Breast epithelium (tissue), 4 donors: ENCODE measurements around the gene AEBP1. TPM values are rescaled to one million over a fixed set of nuclear protein-coding genes. Genes with fewer than 3 reads are reported as not detected.

Experiments
- DNase-seq, 2 donors: peaks; one replicate each; pipeline ENCODE4 v3.0.0-alpha.2; 2019; ENCODE audit warnings: low spot score in 2 of 2
- H3K27ac ChIP-seq, 2 donors: fragments of 200-600 bp; sonication (generic) in 1 of 2; one replicate each; pipeline ENCODE4 v1.5.1; 2016 to 2019; ENCODE audit warnings: mild to moderate bottlenecking in 1 of 2
- H3K27me3 ChIP-seq, 2 donors: fragments of 200-600 bp; sonication (generic) in 1 of 2; one replicate each; pipeline versions ENCODE4 v1.5.1 to v1.6.0; 2017 to 2019; ENCODE audit warnings: control low read depth in 1 of 2, mild to moderate bottlenecking in 1 of 2
- H3K36me3 ChIP-seq: fragments of 200-600 bp; one replicate; pipeline ENCODE4 v1.5.1; 2019
- H3K4me1 ChIP-seq, 2 donors: fragments of 200-600 bp; sonication (generic); one replicate each; pipeline ENCODE4 v1.5.1; 2016 to 2019; ENCODE audit warnings: control low read depth in 1 of 2
- H3K4me3 ChIP-seq, 3 donors: fragments of 200-600 bp; sonication (generic); 1 replicate in 2 of 3; 2 replicates in 1 of 3; pipeline ENCODE4 v1.5.1; 2016 to 2019; ENCODE audit warnings: mild to moderate bottlenecking in 3 of 3, moderate library complexity in 2 of 3
- H3K9me3 ChIP-seq, 2 donors: fragments of 200-600 bp; sonication (generic) in 1 of 2; one replicate each; pipeline ENCODE4 v1.5.1; 2016 to 2019; ENCODE audit warnings: control low read depth in 1 of 2
- POLR2A ChIP-seq: fragments of 450-650 bp; IDR thresholded peaks from one replicate; pipeline ENCODE4 v1.6.1; 2016; ENCODE audit warnings: antibody characterized with exemption, mild to moderate bottlenecking, moderate library complexity
- POLR2AphosphoS5 ChIP-seq, 3 donors: sonication (generic); formaldehyde crosslinking; IDR thresholded peaks; one replicate each; pipeline ENCODE4 v1.6.1; 2017; ENCODE audit warnings: antibody characterized with exemption in 3 of 3
- intact Hi-C: fragments of 100-400 bp; cut with DNase I; formaldehyde crosslinking; loops from one replicate; pipeline ENCODE4 v1.15.1; 2023; ENCODE audit warnings: low total_unique reads
- total RNA-seq, 3 donors: library from RNA; depleted of rRNA; stranded (reverse); fragments of >200 nt; gene quantifications; one replicate each; pipeline ENCODE4 v1.1.0, GENCODE V29; 2016
- TF ChIP-seq, protein P1 (sequence below), 3 donors: fragments of 450-650 bp; IDR thresholded peaks; one replicate each; pipeline ENCODE4 v1.5.1; 2016 to 2017; ENCODE audit warnings: antibody characterized with exemption in 3 of 3, mild to moderate bottlenecking in 3 of 3, moderate library complexity in 3 of 3

AEBP1 gene
- total RNA-seq, 3 donors from 2014 or later = 85.6 to 300 (median 145) TPM

DNA sequence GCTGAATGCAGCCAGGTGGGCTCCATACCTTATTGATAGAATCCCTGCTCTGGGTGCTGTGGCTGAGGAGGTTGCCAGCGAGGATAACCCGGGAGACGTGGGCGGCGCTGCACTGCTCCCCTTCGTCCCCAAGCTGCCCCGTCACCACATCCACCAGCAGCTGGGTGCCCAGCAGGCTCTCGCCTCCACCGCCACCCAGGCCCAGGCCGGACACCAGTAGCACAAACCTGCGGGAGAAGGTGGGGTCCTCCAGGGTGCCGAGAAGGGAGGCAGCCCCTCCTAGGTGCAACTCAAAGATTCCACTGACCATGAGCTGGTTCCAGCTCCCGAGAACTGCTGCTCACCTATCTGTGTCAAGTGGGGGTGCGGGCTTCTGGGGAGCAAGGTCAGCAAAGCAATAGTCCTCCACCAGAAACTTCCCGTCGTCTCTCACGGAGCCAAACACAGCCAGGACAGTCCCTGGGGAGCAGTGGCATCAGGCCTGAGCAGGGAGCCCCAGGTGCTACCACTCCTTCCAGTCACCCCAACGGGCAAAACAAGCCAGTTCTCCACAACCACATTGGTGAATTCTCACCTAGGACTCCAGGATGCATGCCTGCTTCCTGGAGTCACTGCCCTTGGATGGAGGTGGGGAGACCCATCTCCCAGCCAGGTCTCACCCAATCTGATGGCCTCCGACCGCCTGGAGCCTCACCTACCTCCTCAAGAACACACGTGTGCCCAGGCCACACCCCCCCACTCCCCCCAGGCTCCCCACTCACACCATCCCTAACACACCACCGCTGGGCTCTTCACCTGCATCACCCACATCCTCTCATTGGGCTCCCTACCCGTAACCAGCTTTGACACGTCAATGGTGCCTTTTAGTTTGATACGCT is 12.9 kb downstream of the AEBP1 start:
- no peaks in the 10 kb centered on the region for H3K4me1 ChIP-seq
- no peak for DNase-seq
- no peak overlapping the region for H3K27ac ChIP-seq
- TF ChIP-seq, protein P1, sequence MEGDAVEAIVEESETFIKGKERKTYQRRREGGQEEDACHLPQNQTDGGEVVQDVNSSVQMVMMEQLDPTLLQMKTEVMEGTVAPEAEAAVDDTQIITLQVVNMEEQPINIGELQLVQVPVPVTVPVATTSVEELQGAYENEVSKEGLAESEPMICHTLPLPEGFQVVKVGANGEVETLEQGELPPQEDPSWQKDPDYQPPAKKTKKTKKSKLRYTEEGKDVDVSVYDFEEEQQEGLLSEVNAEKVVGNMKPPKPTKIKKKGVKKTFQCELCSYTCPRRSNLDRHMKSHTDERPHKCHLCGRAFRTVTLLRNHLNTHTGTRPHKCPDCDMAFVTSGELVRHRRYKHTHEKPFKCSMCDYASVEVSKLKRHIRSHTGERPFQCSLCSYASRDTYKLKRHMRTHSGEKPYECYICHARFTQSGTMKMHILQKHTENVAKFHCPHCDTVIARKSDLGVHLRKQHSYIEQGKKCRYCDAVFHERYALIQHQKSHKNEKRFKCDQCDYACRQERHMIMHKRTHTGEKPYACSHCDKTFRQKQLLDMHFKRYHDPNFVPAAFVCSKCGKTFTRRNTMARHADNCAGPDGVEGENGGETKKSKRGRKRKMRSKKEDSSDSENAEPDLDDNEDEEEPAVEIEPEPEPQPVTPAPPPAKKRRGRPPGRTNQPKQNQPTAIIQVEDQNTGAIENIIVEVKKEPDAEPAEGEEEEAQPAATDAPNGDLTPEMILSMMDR (IDR thresholded peaks at IDR 0.05) = no peak
- no peak for TF ChIP-seq POLR2AphosphoS5 (IDR thresholded peaks at IDR 0.05)
- H3K36me3 ChIP-seq = no peaks in the 10 kb centered on the region
- H3K27me3 ChIP-seq = no peaks in the 10 kb centered on the region
- no peak overlapping the region for H3K4me3 ChIP-seq
- H3K9me3 ChIP-seq = no peaks in the 10 kb centered on the region
- intact Hi-C loops = no loop called here

DNA sequence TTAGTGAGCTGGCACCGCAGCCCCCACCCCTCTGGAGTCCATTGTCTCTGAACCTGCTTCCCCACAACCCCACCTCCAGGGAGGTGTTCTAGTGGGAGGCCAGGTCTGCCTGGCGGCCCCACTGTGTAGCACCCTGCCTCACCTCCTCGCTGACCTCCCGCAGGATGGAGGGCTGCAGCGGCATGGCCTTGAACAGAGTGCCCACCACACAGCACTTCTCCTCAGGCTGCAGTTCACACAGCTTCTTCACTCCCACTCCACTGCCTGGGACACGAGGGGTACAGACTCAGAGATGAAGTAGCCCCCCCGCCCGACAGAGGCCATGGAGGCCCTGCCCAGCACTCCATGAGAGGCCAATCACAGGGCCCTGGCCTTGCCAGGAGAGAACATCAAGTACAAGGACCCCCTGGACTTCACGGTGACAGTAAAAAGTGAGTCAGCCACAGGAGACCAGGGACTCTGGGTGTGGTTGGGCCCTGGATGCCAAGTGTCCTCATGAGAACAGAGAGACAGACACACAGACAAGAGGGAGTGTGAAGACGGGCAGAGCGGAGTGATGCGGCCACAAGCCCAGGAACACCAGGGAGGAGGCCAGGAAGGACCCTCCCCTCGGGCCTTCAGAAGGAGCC is 13.8 kb downstream of the AEBP1 start:
- no peaks in the 10 kb centered on the region for H3K9me3 ChIP-seq
- no peaks in the 10 kb centered on the region for H3K36me3 ChIP-seq
- H3K27ac ChIP-seq = no peak overlapping the region
- TF ChIP-seq, protein P1 (IDR thresholded peaks at IDR 0.05) = no peak
- TF ChIP-seq POLR2A (no peak), POLR2AphosphoS5 (IDR thresholded peaks at IDR 0.05) (no peak)
- H3K4me1 ChIP-seq = peaks cover 0 to 4% of the 10 kb centered on the region in 2 donors
- H3K27me3 ChIP-seq = no peaks in the 10 kb centered on the region
- intact Hi-C loops = no loop called here
- DNase-seq = no peak
- no peak overlapping the region for H3K4me3 ChIP-seq

DNA sequence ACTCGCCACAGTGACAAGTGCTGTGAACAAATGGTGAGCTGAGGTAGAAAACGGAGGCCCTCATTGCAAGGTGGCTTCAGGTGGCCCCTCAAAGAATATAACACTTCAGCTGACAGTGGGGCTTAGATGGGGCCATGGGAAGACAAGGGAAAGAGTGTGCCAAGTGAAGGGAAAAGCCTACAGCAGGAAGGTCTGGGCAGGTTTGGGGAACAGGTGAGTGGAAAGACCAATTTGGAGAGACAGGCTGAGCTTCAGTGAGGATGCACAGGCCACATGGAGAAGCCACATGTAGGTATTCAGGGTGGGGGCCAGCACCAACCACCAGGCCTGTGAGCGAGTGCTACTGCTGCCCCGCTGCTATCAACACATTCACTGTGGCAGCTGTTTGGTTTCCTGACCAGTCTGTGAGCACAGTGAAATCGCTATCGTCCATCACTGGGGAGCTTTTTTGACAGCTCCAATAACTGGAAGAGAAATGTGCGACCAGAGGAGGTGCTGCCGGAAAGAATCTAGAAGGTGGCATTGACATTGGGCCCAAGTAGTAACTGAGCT is 15.8 kb downstream of the AEBP1 start:
- TF ChIP-seq POLR2A (no peak), POLR2AphosphoS5 (IDR thresholded peaks at IDR 0.05) (no peak)
- TF ChIP-seq, protein P1 (IDR thresholded peaks at IDR 0.05) = no peak
- DNase-seq = no peak
- H3K27me3 ChIP-seq = no peaks in the 10 kb centered on the region
- H3K4me3 ChIP-seq = no peak overlapping the region
- intact Hi-C loops = no loop called here
- H3K4me1 ChIP-seq = peaks cover 0 to 4% of the 10 kb centered on the region in 2 donors
- H3K27ac ChIP-seq = no peak overlapping the region
- no peaks in the 10 kb centered on the region for H3K9me3 ChIP-seq
- no peaks in the 10 kb centered on the region for H3K36me3 ChIP-seq

DNA sequence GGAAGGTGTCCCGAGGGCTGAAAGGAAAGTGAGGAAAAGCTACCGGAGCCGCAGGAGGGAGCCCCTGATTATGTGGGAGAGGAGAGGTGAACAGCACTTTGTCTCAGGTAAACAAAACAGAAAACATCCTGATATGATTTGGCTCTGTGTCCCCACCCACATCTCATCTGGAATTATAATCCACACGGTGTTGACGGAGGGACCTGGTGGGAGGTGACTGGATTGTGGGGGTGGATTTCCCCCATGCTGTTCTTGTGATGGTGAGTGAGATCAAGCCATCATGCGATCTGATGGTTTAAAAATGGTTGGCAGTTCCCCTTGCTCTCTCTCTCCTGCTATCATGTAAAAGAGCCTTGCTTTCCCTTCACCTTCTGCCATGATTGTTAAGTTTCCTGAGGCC is 16.2 kb downstream of the AEBP1 start:
- H3K4me1 ChIP-seq = peaks cover 0 to 4% of the 10 kb centered on the region in 2 donors
- no peaks in the 10 kb centered on the region for H3K27me3 ChIP-seq
- no peak for DNase-seq
- no peak overlapping the region for H3K4me3 ChIP-seq
- intact Hi-C loops = no loop called here
- no peak for TF ChIP-seq POLR2AphosphoS5 (IDR thresholded peaks at IDR 0.05)
- H3K9me3 ChIP-seq = no peaks in the 10 kb centered on the region
- H3K36me3 ChIP-seq = no peaks in the 10 kb centered on the region
- H3K27ac ChIP-seq = no peak overlapping the region

DNA sequence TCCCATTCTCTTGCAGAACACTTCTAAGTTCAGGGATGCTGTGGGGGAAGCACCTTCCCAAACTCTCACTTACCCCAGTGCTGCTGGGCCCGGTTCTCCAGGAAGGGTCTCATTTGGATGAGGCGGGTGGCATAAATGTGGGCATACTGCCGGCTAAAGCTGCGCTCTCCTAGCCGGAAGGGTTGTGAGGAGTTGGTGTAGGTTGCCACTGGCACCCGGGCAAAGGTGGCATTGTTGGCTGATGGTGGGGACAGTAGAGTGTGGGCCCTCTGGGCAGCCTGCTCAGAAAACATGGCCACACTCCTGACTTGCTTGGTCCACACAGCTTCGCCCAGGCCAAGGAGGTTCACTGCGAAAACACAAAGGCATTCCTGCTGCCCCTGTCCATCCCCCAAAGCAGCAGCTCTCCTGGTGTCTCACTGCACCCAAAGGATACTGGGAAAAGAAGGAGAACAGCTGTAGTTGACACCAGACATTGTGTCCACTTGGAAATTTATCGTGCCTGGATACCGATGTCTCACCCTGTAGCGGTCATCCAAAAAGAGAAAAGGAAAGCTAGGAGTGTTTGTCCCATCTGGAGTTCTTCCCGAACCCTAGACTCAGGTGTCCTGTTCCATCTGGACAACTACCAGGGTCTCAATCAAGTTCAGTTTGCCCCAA is 17.7 kb downstream of the AEBP1 start:
- Histone ChIP-seq H3K4me3 (no peak overlapping the region), H3K4me1 (peaks cover 0 to 4% of the 10 kb centered on the region in 2 donors)
- intact Hi-C loops = no loop called here

More for the DNA sequence above, 17.7 kb downstream of the AEBP1 start:
- DNase-seq = no peak
- Histone ChIP-seq H3K9me3 (no peaks in the 10 kb centered on the region), H3K36me3 (no peaks in the 10 kb centered on the region), H3K27ac (no peak overlapping the region), H3K27me3 (no peaks in the 10 kb centered on the region)
- TF ChIP-seq POLR2AphosphoS5 (IDR thresholded peaks at IDR 0.05) (no peak), POLR2A (no peak)
- TF ChIP-seq, protein P1 (IDR thresholded peaks at IDR 0.05) = no peak
